Peyer's patch (tissue), 4 donors: ENCODE data around the gene EVA1A. TPM values are rescaled to one million over a fixed set of nuclear protein-coding genes. Genes with fewer than 3 reads are reported as not detected.

ENCODE experiments used
- DNase-seq, 3 donors: peaks; one replicate each; pipeline ENCODE4 v3.0.0-alpha.2; 2017 to 2019
- H3K27ac ChIP-seq, 4 donors: fragments of 200-600 bp; sonication (generic); one replicate each; pipeline ENCODE4 v1.5.1; 2016 to 2019
- H3K27me3 ChIP-seq, 2 donors: fragments of 200-600 bp; sonication (generic); one replicate each; pipeline ENCODE4 v1.5.1; 2019
- H3K36me3 ChIP-seq, 3 donors: fragments of 200-600 bp; sonication (generic); one replicate each; pipeline ENCODE4 v1.5.1; 2016 to 2019
- H3K4me1 ChIP-seq, 4 donors: fragments of 200-600 bp; sonication (generic); one replicate each; pipeline ENCODE4 v1.5.1; 2016 to 2019
- H3K4me3 ChIP-seq, 4 donors: fragments of 200-600 bp; sonication (generic); 1 replicate in 3 of 4; 2 replicates in 1 of 4; pipeline ENCODE4 v1.5.1; 2016 to 2019; ENCODE audit warnings: mild to moderate bottlenecking in 1 of 4
- H3K9me3 ChIP-seq, 4 donors: fragments of 200-600 bp; sonication (generic); one replicate each; pipeline ENCODE4 v1.5.1; 2016 to 2019; ENCODE audit warnings: mild to moderate bottlenecking in 1 of 4
- POLR2A ChIP-seq, 2 donors: fragments of 450-650 bp; IDR thresholded peaks; one replicate each; pipeline ENCODE4 v1.5.1; 2017; ENCODE audit warnings: antibody characterized with exemption in 2 of 2, mild to moderate bottlenecking in 2 of 2, moderate library complexity in 2 of 2
- total RNA-seq, 4 donors: library from RNA; depleted of rRNA; stranded (reverse); fragments of >200 nt; gene quantifications; one replicate each; pipeline ENCODE4 v1.1.0, GENCODE V29; 2016
- TF ChIP-seq, protein P1 (sequence below), 6 experiments: fragments of 450-650 bp in 4 of 6; fragments of 200-600 bp in 2 of 6; sonication (generic) in 1 of 6; IDR thresholded peaks; one replicate each; pipeline ENCODE4 v1.5.1; 2017 to 2019; ENCODE audit warnings: antibody characterized with exemption in 6 of 6, mild to moderate bottlenecking in 3 of 6, moderate library complexity in 1 of 6

Gene EVA1A
- total RNA-seq, 4 donors from 2014 or later: 0.70 to 18.2 (median 5.8) TPM

DNA sequence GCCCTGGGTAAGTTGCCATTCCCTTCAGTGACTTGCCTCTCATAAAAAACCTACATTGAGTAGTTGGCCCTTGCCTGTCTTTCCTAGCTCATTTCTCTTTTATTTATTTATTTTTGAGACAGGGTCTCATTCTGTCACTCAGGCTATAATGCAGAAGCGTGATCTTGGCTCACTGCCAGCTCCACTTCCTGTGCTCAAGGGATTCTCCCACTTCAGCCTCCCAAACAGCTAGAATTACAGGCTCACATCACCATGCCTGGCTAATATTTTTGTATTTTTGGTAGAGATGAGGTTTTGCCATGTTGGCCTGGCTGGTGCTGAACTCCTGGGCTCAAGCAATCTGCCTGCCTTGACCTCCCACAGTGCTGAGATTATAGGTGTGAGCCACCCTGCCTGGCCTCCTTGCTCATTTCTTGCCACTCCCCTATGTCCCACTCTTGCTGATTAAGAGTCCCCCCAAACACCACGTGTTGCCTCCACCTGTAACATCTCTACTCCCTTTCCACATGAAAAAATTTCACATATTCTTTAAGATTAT lies 12.6 kb downstream of the EVA1A start:
- no peak for DNase-seq
- TF ChIP-seq, protein P1, sequence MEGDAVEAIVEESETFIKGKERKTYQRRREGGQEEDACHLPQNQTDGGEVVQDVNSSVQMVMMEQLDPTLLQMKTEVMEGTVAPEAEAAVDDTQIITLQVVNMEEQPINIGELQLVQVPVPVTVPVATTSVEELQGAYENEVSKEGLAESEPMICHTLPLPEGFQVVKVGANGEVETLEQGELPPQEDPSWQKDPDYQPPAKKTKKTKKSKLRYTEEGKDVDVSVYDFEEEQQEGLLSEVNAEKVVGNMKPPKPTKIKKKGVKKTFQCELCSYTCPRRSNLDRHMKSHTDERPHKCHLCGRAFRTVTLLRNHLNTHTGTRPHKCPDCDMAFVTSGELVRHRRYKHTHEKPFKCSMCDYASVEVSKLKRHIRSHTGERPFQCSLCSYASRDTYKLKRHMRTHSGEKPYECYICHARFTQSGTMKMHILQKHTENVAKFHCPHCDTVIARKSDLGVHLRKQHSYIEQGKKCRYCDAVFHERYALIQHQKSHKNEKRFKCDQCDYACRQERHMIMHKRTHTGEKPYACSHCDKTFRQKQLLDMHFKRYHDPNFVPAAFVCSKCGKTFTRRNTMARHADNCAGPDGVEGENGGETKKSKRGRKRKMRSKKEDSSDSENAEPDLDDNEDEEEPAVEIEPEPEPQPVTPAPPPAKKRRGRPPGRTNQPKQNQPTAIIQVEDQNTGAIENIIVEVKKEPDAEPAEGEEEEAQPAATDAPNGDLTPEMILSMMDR (IDR thresholded peaks at IDR 0.05): no peak
- TF ChIP-seq POLR2A (IDR thresholded peaks at IDR 0.05): no peak
- Histone ChIP-seq H3K9me3 (no peaks in the 10 kb centered on the region), H3K4me3 (no peak overlapping the region), H3K36me3 (no peaks in the 10 kb centered on the region), H3K4me1 (no peaks in the 10 kb centered on the region), H3K27ac (no peak overlapping the region), H3K27me3 (no peaks in the 10 kb centered on the region)

DNA sequence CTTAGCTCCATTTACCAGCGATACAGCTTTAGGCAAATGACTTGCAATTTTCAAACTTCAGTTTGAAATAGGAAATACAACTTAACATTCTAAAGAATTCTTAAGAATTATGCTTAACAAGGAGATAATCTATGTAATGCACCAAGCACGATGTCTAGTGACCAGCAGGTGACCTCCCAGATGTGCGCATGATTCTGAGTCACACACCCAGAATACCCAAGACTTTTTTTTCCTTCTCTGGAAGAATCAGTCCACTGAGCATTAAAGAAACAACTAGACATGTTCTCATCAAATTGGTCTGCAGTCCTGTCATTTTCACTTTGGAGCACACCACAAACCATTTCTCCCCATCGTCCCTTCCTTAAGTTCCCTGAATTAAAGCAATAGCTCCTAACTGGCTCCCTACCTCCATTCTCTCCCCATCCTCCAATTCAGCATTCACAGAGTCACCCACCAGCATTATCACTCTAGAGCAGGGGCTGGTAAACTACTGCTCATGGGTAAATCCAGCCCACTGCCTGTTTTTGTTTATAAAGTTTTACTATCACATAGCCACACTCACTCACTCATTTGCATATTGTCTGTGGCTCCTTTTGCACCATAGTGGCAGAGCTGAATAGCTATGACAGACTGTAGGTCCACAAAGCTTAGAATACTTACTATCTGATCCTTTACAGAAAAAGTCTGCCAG lies 13.2 kb downstream of the EVA1A start:
- H3K9me3 ChIP-seq: no peaks in the 10 kb centered on the region
- H3K36me3 ChIP-seq: no peaks in the 10 kb centered on the region
- no peak for TF ChIP-seq POLR2A (IDR thresholded peaks at IDR 0.05)
- TF ChIP-seq, protein P1 (IDR thresholded peaks at IDR 0.05): no peak
- H3K27me3 ChIP-seq: no peaks in the 10 kb centered on the region
- H3K27ac ChIP-seq: no peak overlapping the region
- H3K4me1 ChIP-seq: no peaks in the 10 kb centered on the region
- no peak overlapping the region for H3K4me3 ChIP-seq
- no peak for DNase-seq

DNA sequence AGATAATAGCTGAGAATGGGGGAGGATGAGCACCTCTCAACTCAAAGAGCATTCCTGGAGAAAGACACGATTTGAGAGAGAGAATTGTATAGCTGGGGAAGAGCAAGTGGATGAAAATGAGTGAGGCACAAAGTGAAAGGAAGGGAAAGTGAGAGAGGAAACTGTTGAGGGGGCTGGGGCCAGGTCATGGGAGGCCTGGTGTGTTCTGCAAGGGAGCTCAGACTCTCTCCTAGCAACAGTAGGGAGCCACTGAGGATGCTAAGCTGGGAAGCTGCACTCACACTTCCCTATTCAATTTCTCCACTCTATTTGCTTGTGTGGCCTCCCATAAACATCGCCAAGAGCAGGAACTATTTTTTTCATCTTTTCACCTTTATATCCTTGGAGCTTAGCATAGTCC lies 14.8 kb downstream of the EVA1A start:
- no peak for DNase-seq
- Histone ChIP-seq H3K4me3 (no peak overlapping the region), H3K27ac (no peak overlapping the region), H3K27me3 (no peaks in the 10 kb centered on the region), H3K36me3 (no peaks in the 10 kb centered on the region), H3K9me3 (no peaks in the 10 kb centered on the region), H3K4me1 (no peaks in the 10 kb centered on the region)
- TF ChIP-seq, protein P1 (IDR thresholded peaks at IDR 0.05): no peak
- TF ChIP-seq POLR2A (IDR thresholded peaks at IDR 0.05): no peak

DNA sequence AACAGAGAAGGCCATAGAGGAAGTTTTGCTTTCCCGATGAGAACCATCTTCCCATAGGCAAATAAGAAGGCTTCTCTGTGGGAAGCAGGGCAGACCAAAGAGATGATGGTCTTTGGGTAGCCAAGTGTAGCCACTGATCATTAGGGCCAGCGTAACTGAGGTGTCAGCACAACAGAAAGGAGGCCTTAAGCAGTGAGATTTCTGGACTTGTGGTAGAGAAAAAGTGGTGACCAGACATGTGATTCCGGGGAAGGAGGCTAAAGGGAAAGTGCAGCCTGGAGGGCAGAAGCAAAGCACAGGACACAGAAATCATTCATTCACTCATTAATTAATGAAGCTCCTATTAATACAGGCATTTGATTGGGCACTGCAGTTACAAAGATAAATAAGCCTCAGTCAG lies 15.4 kb downstream of the EVA1A start:
- TF ChIP-seq, protein P1 (IDR thresholded peaks at IDR 0.05): no peak
- no peak for TF ChIP-seq POLR2A (IDR thresholded peaks at IDR 0.05)

DNA sequence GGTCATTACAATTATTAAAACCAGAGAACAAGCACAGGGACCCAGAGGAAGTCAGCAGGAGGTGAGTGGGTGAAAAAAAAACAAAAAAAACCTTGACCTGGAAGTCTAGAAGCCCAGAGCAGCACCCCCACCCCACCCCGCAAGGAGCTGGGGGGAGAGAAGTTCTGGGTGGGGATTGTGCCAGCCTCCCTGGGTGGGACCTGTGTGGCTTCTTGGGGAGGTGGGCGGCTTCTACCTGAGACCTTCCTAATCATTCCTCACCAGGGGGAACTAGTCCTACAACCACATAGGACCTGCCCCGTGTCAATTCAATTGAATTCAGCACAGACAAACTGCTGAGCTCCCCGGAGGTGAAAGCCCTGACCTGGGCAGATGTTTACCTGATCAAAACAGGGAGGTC lies 17.3 kb downstream of the EVA1A start:
- no peak for TF ChIP-seq POLR2A (IDR thresholded peaks at IDR 0.05)
- TF ChIP-seq, protein P1 (IDR thresholded peaks at IDR 0.05): no peak
- H3K9me3 ChIP-seq: no peaks in the 10 kb centered on the region
- DNase-seq: no peak
- no peaks in the 10 kb centered on the region for H3K4me1 ChIP-seq
- H3K4me3 ChIP-seq: no peak overlapping the region
- H3K27ac ChIP-seq: no peak overlapping the region
- H3K27me3 ChIP-seq: no peaks in the 10 kb centered on the region
- H3K36me3 ChIP-seq: no peaks in the 10 kb centered on the region

More for the DNA sequence above, 15.4 kb downstream of the EVA1A start:
- no peaks in the 10 kb centered on the region for H3K36me3 ChIP-seq
- no peaks in the 10 kb centered on the region for H3K9me3 ChIP-seq
- no peak for DNase-seq
- H3K4me1 ChIP-seq: no peaks in the 10 kb centered on the region
- no peak overlapping the region for H3K27ac ChIP-seq
- no peaks in the 10 kb centered on the region for H3K27me3 ChIP-seq
- no peak overlapping the region for H3K4me3 ChIP-seq
